Measurements from ENCODE around the gene TMC2.

The TMC2 gene

DNA sequence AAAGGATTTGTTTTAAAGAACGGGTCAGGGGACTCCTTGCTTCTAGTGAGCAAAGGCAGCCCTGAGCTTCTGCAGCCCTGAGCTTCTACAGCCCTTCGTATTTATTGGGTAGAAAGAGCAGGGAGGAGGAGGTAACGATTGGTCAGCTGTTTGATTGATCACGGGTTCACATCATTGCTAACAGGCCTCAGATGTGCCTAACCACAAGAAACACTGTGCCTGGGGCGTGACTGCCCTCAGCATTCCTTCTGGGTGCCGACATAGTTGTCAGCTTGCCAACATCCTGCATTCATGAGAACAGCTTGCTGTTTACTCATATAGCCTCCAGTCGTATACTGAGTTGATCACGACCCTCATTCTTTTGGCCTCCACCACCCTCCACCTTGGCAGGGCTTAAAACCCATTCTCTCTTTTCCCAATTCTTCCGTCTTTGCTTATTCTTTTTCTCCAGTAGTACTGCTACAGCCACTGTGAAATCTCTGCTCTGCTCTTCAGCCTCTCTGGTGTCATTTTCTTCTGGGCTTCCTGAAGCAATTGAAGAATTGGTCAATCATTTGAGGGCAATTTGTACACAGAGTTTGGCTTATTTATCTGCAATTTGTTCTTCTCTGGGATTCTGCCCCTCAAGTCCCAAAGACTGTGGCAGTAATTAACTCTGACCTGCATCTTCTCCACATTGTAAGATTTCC lies 90.6 kb downstream of the TMC2 start:
- no peak for DNase-seq

DNA sequence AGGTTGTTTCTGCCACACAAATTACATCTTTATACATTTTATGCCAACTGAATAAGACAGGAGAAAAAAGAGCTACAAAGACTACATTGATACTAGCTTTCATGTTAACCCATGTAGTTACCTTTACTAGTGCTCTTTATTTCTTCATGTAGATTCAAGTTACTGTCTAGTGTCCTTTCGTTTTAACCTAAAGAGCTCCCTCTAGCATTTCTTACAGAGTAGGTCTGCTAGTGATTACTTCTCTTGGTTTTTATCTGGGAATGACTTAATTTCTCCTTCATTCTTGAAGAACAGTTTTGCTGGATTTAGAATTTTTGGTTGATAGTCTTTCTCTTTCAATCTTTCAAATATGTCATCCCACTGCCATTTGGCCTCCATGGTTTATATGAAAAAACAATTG lies 94.9 kb downstream of the TMC2 start:
- DNase-seq: no peak

DNA sequence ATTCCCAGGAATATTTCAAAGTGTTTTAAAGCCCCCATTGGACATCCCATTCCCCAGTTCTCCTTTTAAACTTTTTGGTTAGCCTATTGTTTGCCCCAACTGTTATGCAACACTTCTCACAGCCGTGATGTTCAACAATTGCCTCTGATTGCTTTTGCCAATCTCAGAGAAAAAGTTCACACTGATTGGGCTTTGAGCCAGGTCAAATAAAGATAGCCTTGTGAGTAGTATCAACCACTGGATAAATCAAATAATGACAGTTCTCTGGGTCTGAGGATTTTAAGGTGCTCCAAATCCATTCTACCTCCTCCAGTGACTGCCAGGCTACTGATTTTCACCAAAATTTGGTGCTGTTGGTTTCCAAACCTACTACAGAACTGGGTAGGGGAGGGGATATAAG lies 97.0 kb downstream of the TMC2 start:
- DNase-seq: no peak

DNA sequence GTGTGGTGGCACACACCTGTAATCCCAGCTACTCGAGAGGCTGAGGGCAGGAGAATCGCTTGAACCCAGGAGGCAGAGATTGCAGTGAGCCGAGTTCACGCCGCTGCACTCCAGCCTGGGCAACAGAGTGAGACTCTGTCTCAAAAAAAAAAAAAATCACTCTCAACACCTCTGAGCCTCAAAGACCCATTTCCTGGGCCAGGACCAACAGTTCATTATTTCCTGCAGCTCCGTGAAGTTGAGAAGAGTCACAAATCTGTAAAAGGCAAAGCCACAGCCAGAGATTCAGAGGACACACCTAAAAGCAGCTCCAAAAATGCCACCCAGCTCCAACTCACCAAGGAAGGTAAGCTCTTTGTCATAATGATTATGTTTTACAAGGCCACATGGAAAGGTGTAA lies 100.9 kb downstream of the TMC2 start:
- DNase-seq: no peak

DNA sequence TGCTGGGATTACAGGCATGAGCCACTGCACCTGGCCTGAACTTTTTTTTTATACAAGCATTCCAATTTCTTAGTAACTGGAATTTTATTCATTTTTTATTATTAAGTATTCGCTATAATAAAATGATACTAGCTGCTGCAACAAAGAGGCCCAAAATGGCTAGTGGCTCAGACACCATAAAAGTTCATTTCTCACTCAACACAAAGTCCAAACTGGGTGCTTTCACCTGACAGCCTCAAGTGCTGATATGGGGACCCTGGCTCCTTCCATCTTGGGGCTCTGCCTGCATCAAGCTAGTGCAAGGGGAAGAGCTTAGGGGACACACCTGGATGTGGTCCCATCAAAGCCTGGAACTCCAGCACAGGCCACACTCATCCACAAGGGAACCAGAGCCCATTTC lies 103.9 kb downstream of the TMC2 start:
- DNase-seq: no peak

DNA sequence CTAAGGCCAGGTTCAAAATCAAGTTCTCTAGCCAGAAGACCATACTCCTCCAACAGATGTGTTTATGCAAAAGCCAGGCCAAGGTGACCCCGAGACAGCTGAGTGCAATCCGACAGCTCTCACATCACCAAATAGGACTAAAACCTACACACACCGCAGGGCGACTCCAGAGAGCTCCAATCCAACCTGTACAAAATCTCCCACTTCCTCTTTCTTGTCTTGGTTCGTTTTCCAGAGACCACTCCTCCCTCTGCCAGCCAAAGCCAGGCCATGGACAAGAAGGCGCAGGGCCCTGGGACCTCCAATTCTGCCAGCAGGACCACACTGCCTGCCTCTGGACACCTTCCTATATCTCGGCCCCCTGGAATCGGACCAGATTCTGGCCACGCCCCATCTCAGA lies 104.5 kb downstream of the TMC2 start:
- DNase-seq: no peak

DNA sequence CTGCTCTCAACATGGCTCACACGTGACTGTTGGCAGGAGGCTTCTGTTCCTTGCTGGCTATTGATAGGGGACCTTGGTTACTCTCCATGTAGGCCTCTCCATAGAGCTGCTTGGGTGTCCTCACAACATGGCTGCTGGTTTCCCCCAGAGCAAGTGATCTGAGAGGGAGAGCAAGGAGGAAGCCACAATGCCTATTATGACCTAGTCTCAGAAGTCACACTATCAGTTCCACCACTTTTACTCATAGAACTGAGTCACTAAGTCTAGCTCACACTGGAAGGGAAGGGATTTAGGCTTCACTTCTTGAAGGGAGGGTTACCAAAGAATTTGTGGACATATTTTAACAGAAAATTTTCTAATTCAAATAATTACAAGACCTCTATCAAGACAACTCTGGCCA lies 107.3 kb downstream of the TMC2 start:
- no peak for DNase-seq

DNA sequence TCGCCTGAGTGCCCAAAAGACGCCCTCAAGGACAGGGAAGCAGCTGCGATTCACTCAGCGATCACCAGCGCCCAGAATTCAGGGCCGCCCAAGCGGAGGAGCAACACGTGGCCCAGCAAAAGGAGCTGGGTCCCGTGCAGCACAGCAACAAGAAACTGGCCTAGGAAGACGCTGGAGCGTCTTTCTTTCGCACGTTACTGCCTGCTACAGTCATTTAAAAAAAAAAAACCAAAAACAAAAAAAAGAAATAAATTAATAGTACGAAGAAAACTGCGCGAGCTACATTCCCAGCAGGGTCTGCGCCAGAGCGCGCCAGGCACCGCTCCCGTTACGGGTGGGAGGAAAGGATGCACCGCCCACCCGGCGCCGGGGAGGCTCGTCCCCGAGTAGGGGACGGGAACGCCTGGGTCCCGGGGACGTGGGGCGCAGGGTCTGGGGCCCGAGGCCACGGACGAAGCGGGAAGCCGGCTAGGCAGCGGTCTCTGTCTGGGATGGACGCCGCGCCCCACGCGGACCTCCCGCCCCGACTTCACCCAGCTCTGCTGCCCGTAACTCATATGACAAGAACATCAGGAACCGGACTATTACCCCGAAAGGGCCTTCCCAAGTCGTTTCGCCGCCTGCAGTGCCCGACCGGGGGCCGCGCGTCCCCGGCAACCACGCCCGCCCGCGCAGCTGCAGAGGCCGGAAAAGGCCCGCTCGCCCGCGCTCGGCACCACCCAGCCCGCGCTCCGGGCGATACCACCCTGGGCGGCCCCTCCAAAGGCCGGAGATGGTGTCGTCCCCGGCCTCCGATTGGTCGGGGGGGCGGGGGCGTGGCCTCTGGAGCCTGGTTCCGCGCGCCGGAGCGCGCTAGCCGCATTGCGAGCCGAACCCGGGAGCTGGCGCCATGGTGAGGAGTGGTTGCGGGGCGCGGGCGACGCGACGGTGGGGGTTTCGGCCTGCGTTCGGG lies 115.7 kb downstream of the TMC2 start, which contains the start of gene NOP56:
TSS of gene NOP56 (plus strand) at position 861 of the 952 bp plus-strand sequence. CDS start at position 890, 29 bp downstream.
- DNase-seq: peak; percentile 51

DNA sequence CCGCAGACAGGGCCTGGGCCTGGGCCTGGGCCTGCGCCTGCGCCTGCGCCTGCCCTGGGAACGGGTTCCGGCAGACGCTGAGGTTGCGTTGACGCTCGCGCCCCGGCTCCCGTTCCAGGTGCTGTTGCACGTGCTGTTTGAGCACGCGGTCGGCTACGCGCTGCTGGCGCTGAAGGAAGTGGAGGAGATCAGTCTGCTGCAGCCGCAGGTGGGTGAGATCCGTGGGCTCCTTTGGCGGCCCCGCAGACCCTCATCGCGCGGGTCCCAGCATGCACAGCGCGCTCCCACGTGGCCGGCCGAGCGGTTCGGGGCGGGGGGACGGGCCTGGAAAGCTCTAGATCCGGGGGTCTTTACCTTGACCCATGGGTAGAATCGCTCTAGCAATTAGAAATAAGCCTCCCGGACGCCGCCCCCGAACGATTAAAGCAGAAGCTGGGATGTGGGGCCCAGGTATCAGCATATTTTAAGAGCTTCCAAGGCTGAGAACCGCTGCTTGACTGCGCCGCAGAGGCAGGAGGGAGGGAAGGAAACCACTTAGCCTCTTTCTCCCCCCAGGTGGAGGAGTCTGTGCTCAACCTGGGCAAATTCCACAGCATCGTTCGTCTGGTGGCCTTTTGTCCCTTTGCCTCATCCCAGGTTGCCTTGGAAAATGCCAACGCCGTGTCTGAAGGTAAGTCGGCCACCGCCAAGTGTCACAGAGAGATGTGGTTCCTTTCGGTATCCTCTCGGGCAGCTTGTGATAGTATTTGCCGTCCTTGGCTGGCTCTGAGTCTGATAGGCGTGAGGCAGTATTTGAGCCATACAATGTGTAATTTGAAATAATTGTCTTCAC lies 116.6 kb downstream of the TMC2 start:
- DNase-seq: no peak

DNA sequence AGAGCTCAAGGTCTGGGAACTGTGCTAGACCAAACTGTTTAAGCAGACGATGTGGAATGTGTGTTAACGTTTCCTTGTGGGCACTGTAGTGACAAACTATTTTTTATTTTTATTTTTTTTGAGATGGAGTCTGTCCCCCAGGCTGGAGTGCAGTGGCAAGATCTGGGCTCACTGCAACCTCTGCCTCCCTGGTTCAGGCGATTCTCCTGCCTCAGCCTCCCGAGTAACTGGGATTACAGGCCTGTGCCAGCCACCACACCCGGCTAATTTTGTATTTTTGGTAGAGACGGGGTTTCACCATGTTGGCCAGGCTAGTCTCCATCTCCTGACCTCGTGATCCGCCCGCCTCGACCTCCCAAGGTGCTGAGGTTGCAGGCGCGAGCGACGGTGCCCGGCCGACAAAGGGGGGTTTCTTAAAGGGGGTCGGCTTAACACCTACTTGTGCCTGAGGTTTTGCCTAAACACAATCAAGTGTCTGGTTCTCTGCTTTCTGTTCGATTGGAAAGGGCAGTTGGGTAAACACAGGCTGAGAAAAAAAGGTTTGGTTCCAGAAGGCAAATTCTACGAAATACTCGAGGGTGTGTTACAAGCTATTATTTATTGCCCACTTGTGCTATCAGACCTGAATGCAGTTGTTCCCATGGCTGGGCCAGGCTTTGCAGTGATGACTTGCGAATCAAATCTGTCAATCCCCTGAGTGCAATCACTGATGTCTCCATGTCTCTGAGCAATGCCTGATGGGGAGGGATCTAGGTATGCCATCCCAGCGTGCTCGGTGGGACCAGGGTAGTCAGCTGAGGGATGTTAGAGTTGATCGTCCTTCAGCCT lies 117.4 kb downstream of the TMC2 start:
- no peak for DNase-seq

DNA sequence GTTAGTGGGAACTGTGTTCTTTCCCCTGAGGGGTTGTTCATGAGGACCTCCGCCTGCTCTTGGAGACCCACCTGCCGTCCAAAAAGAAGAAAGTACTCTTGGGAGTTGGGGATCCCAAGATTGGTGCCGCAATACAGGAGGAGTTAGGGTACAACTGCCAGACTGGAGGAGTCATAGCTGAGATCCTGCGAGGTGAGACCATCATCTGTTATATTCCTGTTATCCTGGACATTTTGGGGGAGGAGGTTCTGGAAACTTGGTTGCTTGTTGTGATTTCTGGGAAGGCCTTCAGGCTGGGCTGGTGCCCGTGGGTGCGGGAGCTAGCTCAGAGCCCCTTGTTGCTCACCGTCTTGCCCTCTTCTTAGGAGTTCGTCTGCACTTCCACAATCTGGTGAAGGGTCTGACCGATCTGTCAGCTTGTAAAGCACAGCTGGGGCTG lies 118.0 kb downstream of the TMC2 start:
- no peak for DNase-seq

DNA sequence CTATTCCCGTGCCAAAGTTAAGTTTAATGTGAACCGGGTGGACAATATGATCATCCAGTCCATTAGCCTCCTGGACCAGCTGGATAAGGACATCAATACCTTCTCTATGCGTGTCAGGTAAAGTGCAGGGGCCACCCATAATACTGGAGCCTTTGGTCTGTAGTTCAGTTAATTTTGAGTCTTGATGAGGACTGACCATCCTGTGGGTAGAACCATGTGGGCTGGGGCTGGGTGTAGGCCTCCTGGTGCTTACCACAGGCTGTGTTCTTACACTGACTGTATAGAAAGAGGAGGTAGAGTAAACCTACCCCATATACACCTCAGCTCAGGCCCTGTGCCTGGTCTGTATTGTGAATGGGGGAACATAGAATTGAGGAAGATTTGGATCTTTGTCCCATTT lies 118.5 kb downstream of the TMC2 start:
- DNase-seq: no peak

DNA sequence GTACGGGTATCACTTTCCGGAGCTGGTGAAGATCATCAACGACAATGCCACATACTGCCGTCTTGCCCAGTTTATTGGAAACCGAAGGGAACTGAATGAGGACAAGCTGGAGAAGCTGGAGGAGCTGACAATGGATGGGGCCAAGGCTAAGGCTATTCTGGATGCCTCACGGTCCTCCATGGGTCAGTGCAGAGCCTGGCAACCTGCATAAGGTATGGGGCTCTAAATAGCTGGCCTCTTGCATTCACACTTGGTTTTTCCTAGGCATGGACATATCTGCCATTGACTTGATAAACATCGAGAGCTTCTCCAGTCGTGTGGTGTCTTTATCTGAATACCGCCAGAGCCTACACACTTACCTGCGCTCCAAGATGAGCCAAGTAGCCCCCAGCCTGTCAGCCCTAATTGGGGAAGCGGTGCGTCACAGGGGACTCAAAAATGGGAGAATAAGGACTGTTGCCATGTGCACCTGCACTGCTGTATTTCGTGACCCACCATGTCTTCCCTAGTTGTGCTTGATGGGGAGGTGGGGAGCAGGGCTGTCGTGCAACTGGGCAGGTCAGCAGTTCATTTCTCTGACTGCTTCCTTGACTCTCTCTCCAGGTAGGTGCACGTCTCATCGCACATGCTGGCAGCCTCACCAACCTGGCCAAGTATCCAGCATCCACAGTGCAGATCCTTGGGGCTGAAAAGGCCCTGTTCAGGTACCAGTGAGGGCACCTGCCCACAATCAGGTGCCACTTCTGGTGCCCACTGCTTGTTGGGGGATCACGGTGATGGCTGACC lies 119.2 kb downstream of the TMC2 start:
- no peak for DNase-seq

DNA sequence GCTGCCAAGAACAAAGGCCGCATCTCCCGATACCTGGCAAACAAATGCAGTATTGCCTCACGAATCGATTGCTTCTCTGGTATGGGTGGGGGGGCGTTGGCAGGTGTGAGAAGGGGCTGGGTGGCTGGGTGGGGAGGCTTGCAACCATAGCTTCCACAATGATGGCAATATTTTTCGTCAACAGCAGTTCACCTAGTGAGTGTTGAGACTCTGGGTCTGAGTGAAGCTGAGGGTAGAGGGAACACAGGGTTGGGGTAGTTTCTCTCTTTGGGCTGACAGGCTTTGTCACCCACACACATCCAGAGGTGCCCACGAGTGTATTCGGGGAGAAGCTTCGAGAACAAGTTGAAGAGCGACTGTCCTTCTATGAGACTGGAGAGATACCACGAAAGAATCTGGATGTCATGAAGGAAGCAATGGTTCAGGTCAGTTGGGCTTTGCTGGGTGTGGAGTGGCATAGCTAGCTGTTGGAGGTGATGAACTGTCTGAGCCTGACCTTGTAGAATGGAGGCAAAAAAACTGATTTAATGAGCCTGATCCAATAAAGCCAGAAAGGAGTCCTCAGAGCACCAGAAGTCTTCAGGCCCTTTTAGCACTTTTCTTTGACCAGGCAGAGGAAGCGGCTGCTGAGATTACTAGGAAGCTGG lies 120.2 kb downstream of the TMC2 start:
- no peak for DNase-seq

DNA sequence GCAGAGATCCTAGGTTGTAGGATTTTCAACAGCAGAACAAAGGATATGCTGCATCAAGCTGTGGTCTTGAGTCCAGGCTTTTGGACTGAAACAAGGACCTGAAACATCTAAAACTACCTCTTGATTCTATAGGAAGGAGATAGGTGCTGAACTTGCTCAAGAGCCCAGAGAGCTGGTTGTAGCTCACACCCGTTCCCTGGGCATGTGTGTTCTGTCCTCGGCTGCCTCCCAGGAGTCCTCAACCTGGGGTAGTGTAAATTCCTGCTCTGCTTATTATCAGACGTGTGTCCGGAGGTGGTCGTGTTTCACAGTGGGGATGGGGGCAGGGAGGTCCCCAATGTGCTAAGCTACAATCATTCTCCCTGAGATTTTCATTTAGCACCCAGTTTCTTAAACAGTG lies 120.9 kb downstream of the TMC2 start:
- DNase-seq: no peak

DNA sequence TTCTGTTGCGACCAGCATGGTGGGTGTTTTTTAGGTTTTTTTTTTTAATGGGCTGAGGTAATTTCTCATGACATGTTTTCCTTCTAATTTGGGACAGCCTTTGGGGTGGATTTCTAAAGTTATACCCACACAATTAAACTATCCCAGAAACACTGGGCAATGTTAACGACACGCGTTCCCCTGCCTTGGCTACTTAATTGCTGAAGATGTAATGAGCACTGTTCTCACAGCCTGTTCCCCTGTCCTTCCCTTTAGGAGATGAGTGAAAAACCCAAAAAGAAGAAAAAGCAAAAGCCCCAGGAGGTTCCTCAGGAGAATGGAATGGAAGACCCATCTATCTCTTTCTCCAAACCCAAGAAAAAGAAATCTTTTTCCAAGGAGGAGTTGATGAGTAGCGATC lies 121.3 kb downstream of the TMC2 start:
- DNase-seq: no peak

DNA sequence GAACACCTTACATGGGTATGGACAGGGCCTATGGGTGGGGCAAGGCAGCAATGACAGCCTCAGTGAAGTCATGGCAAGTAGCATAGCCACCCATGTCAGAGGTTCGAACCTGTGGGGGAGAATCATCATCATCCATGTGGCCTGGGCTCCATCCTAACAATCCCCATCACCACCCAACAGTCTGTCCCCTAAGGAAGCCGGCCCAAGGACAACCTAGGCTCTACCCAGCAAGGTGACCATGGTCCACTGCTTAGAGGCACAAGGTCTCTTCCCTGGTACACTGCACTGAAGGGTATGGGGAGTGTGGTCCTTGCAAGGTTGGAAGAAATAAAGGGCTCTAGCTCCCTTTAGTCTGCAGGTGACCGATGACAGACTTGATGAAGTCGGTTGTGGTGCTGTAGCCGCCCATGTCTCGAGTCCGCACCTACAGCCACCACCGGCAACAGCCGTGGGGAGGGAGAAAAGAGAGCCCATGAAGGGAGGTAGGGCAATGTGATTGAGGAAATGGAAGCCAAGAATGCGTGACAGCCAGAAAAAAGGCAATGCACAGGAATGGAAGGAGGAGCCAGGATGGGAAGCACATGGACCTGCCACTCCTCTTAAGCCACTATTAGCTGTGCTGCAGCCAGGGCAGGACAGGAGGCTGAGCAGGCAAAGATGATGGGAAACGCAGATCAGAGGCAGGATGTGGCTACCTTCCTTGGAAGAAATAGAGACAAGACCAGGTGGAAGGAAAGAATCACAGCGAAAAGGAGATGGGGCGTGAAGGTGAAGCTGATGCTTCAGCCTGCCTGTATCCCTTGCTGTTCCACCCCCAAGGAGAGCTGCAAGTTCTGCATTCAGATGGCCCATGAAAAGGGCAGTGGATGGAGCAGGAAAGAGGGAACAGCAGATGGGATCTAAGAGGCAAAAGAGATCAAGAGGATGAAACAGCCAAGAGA lies 122.3 kb downstream of the TMC2 start:
- no peak for DNase-seq

DNA sequence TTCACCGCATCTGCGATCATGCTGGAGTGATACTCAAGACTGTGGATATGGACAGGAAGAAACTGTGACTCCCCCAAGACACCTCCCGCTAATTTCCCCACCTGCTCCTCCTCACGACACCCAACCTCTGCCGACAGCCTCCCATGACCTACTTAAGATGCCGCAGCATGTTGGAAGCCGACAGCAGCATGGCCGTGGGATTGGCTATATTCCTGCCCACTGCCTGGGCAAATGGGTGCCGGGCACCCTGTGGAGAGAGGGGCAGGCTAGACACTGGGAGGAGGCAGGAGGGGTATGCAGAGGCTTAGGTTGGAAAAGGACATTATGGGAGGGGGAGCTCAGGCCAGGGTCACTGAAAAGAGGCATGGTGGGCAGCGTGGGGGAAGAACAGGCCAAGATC lies 123.2 kb downstream of the TMC2 start:
- DNase-seq: no peak

DNA sequence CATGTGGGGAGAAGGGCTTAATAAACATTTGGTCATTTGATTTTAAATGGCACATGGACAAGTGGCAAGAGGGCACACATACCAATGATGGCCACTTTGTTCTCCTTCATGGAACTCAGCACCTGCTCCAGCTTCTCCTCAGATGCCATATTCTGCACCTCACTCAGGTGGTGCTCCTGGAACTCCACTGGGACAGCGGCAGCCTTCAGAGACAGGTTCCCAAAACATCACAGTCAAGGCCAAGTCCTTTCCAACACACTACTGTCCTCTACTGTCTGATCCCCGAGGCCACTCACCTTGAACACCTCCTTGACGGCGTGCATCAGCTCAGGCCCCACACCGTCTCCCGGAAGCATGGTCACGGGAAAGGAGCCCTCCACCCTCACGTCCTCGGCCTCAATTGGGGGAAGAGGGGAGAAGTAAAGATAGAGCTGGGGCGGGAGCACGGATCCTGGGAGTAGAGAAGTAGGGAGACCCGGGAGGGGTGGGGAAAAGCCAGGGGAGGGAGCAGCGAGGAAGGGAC lies 127.1 kb downstream of the TMC2 start:
- DNase-seq: no peak
